Measurements from ENCODE around the gene P2RX7. TPM values are rescaled to one million over a fixed set of nuclear protein-coding genes. Genes with fewer than 3 reads are reported as not detected.

P2RX7 gene
- polyA plus RNA-seq, 1 experiment: 0.48 TPM

- ChIA-PET CTCF (interaction anchor here (1.2 kb wide), 1 partner anchor 27 kb away, joined by 4 read pairs; no protein-coding TSS in a partner anchor), POLR2A (no interaction called here)
- no peak overlapping the region for H3K27ac ChIP-seq (ENCODE audit: low read depth, low read length)
- TF ChIP-seq, protein P1, sequence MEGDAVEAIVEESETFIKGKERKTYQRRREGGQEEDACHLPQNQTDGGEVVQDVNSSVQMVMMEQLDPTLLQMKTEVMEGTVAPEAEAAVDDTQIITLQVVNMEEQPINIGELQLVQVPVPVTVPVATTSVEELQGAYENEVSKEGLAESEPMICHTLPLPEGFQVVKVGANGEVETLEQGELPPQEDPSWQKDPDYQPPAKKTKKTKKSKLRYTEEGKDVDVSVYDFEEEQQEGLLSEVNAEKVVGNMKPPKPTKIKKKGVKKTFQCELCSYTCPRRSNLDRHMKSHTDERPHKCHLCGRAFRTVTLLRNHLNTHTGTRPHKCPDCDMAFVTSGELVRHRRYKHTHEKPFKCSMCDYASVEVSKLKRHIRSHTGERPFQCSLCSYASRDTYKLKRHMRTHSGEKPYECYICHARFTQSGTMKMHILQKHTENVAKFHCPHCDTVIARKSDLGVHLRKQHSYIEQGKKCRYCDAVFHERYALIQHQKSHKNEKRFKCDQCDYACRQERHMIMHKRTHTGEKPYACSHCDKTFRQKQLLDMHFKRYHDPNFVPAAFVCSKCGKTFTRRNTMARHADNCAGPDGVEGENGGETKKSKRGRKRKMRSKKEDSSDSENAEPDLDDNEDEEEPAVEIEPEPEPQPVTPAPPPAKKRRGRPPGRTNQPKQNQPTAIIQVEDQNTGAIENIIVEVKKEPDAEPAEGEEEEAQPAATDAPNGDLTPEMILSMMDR (IDR thresholded peaks at IDR 0.05; ENCODE audit: low read depth, low read length): no peak
- peaks cover 11% of the 10 kb centered on the region for H3K27me3 ChIP-seq (ENCODE audit: control insufficient read depth, insufficient read depth, low read length)
- no peak overlapping the region for H3K4me3 ChIP-seq (ENCODE audit: low read depth, low read length)
- H3K9me3 ChIP-seq (ENCODE audit: control insufficient read depth, insufficient read depth, low read length): no peaks in the 10 kb centered on the region
- no peak for DNase-seq (ENCODE audit: low read depth, low spot score)
Measured at GRCh38 chr12:121086781-121087295, 45.8 kb upstream of the P2RX7 start.

DNA sequence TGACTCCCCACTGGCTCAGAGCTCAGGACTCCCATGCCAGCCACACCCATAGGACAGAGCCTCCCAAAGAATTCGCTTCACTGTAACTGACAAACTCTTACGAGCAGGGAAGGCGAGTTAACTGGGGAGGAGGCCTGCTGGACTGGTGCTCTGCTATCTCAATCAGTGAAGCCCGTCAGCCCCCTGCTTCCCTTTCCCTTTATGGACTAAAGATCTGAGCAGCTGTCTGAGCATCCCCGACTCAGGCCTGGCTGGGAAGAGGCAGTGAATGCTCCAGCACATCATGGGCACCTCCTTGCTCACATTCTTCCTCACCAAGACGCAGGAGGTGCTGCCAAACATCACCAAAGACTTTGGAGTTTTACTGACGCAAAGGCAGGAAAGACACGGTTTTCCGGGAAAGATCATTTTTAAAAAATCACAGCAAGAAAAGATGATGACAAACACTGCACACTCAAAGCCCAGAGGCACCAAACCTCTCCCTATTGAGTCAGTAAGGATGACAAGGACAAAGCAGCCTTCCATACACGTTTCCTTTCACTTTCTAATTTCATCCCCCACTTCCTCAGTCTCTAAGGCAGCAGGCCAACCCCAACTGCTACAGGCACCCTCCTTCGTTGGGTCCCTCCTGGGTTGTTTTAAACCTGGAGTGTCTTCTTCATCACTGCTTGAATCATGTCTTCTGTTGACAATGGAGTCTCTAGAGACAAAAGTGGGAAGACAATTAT is 45.0 kb upstream of the P2RX7 start:
- Histone ChIP-seq H3K9me3 (ENCODE audit: control insufficient read depth, insufficient read depth, low read length) (no peaks in the 10 kb centered on the region), H3K4me3 (ENCODE audit: low read depth, low read length) (no peak overlapping the region), H3K27me3 (ENCODE audit: control insufficient read depth, insufficient read depth, low read length) (peaks cover 11% of the 10 kb centered on the region), H3K27ac (ENCODE audit: low read depth, low read length) (no peak overlapping the region)
- ChIA-PET POLR2A (no interaction called here), CTCF (no interaction called here)
- TF ChIP-seq, protein P1 (IDR thresholded peaks at IDR 0.05; ENCODE audit: low read depth, low read length): no peak
- no peak for DNase-seq (ENCODE audit: low read depth, low spot score)

GRCh38 chr12:121088195-121088585 is 44.5 kb upstream of the P2RX7 start:
- H3K4me3 ChIP-seq (ENCODE audit: low read depth, low read length): no peak overlapping the region
- TF ChIP-seq, protein P1 (IDR thresholded peaks at IDR 0.05; ENCODE audit: low read depth, low read length): no peak
- no peak for DNase-seq (ENCODE audit: low read depth, low spot score)
- no peaks in the 10 kb centered on the region for H3K9me3 ChIP-seq (ENCODE audit: control insufficient read depth, insufficient read depth, low read length)
- ChIA-PET POLR2A (interaction anchor here (0.6 kb wide), 1 partner anchor 212 kb away, joined by 3 read pairs; no protein-coding TSS in a partner anchor), CTCF (no interaction called here)
- no peak overlapping the region for H3K27ac ChIP-seq (ENCODE audit: low read depth, low read length)
- peaks cover 11% of the 10 kb centered on the region for H3K27me3 ChIP-seq (ENCODE audit: control insufficient read depth, insufficient read depth, low read length)

DNA sequence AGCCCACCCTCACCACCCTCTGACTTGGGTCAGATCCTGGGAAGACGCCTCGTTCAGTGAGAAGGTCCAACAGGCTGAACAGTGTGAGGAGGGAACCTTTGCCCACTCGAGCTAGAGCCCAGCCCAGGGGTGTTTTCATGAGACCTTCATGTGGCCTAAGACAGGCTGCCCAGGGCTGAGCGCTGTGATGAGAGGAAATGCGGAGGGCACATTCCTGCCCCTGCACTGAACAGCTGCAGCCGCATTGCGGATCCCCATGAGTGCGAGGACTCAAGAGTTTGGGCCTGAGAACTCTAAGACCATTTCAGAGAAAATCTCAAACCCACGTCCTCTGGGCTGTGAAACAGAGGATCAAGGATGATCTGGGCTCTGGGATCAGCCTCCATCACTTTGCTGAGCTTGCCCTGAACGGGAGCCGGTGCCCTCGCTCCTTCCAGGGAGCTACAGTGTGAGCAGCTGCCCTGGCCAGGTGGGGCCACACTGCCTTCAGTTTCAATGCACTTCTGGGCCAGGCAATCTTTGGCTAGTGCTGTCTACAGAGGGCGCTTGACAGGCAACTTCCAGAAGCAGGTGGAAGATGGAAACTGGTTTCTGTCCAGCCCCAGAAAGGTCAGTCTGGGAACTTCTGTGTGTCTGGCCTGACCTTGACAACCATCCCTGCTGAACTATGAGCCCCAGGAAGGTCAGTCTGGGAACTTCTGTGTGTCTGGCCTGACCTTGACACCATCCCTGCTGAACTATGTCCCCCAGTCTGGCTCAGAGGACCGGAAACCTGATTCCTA is 43.5 kb upstream of the P2RX7 start:
- Histone ChIP-seq H3K27me3 (ENCODE audit: control insufficient read depth, insufficient read depth, low read length) (peaks cover 11% of the 10 kb centered on the region), H3K9me3 (ENCODE audit: control insufficient read depth, insufficient read depth, low read length) (no peaks in the 10 kb centered on the region; the same call in 1 of the 2 replicates), H3K4me3 (ENCODE audit: low read depth, low read length) (no peak overlapping the region), H3K27ac (ENCODE audit: low read depth, low read length) (no peak overlapping the region)
- DNase-seq (ENCODE audit: low read depth, low spot score): no peak
- TF ChIP-seq, protein P1 (IDR thresholded peaks at IDR 0.05; ENCODE audit: low read depth, low read length): no peak
- ChIA-PET POLR2A (no interaction called here), CTCF (no interaction called here)

Measured in AG04450 (cell line).